IMR-90 (cell line): ENCODE results near the gene GATA5.

Experiments
- CEBPB ChIP-seq: IDR thresholded peaks from 2 replicates; pipeline ENCODE4 v1.6.1; 2012; ENCODE audit warnings: low read depth, low read length, improper control_type of control experiment
- CHD1 ChIP-seq: IDR thresholded peaks from 2 replicates; pipeline ENCODE4 v1.6.1; 2012; ENCODE audit warnings: low read depth, low read length, improper control_type of control experiment
- CTCF ChIP-seq: conservative IDR thresholded peaks from 2 replicates; pipeline ENCODE4 v1.5.1; 2012; ENCODE audit warnings: mild to moderate bottlenecking, low read depth, low read length, improper control_type of control experiment
- ELK1 ChIP-seq: fragments of 150-350 bp; IDR thresholded peaks from 2 replicates; pipeline ENCODE4 v1.6.1; 2016; ENCODE audit warnings: low read depth, mild to moderate bottlenecking, low read length, moderate library complexity, borderline replicate concordance
- MAFK ChIP-seq: IDR thresholded peaks from 2 replicates; pipeline ENCODE4 v1.6.1; 2012; ENCODE audit warnings: low read depth, low read length, improper control_type of control experiment
- MAZ ChIP-seq: IDR thresholded peaks from 2 replicates; pipeline ENCODE4 v1.6.1; 2012; ENCODE audit warnings: low read depth, mild to moderate bottlenecking, low read length, improper control_type of control experiment, moderate library complexity, borderline replicate concordance
- MXI1 ChIP-seq: IDR thresholded peaks from 2 replicates; pipeline ENCODE4 v1.6.1; 2012; ENCODE audit warnings: low read depth, mild to moderate bottlenecking, low read length, moderate library complexity, borderline replicate concordance
- POLR2A ChIP-seq: IDR thresholded peaks from 2 replicates; pipeline ENCODE4 v1.6.1; 2012; ENCODE audit warnings: mild to moderate bottlenecking, low read depth, low read length
- RAD21 ChIP-seq: IDR thresholded peaks from 2 replicates; pipeline ENCODE4 v1.6.1; 2012; ENCODE audit warnings: low read length, improper control_type of control experiment
- RCOR1 ChIP-seq: IDR thresholded peaks from 2 replicates; pipeline ENCODE4 v1.6.1; 2012; ENCODE audit warnings: mild to moderate bottlenecking, low read length, improper control_type of control experiment; ENCODE audit not compliant: insufficient replicate concordance

- TF ChIP-seq CTCF (no peak), POLR2A (no peak), CEBPB (no peak), MXI1 (no peak), RCOR1 (no peak), RAD21 (no peak), CHD1 (no peak), ELK1 (no peak), MAZ (no peak), MAFK (no peak)
These were observed 52.5 kb downstream of the GATA5 start for GRCh38 chr20:62423326-62423706.
